ENCODE measurements around the gene OGFOD3. TPM values are rescaled to one million over a fixed set of nuclear protein-coding genes. Genes with fewer than 3 reads are reported as not detected.

Gene OGFOD3
- total RNA-seq, 1 donor from 2014 or later: 63.9 TPM

- TF ChIP-seq CTCF (conservative IDR thresholded peaks at IDR 0.05; ENCODE audit: low read depth, low read length): no peak
- peak within 1 kb of the TSS; percentile 43 for H3K4me3 ChIP-seq (ENCODE audit: low read depth, low read length)
- no peak for DNase-seq (ENCODE audit: low read depth)
Observed at GRCh38 chr17:82371333-82372248, 46.8 kb downstream of the OGFOD3 start, which contains the start of gene UTS2R. TSS of gene UTS2R (plus strand) at chr17:82371765. CDS start at chr17:82374325, 2,560 bp downstream.

GRCh38 chr17:82370471-82371332, 47.7 kb downstream of the OGFOD3 start:
- no peak for TF ChIP-seq CTCF (conservative IDR thresholded peaks at IDR 0.05; ENCODE audit: low read depth, low read length)
- DNase-seq (ENCODE audit: low read depth): no peak
- peak overlapping the region; percentile 43 for H3K4me3 ChIP-seq (ENCODE audit: low read depth, low read length)

GRCh38 chr17:82369211-82369610, 49.2 kb downstream of the OGFOD3 start:
- DNase-seq (ENCODE audit: low read depth): no peak
- TF ChIP-seq CTCF (conservative IDR thresholded peaks at IDR 0.05; ENCODE audit: low read depth, low read length): no peak
- H3K4me3 ChIP-seq (ENCODE audit: low read depth, low read length): no peak overlapping the region

GRCh38 chr17:82367724-82368524, 50.5 kb downstream of the OGFOD3 start:
- H3K4me3 ChIP-seq (ENCODE audit: low read depth, low read length): no peak overlapping the region
- no peak for DNase-seq (ENCODE audit: low read depth)
- TF ChIP-seq CTCF (conservative IDR thresholded peaks at IDR 0.05; ENCODE audit: low read depth, low read length): no peak

GRCh38 chr17:82366749-82367148, 51.6 kb downstream of the OGFOD3 start:
- H3K4me3 ChIP-seq (ENCODE audit: low read depth, low read length): no peak overlapping the region
- TF ChIP-seq CTCF (conservative IDR thresholded peaks at IDR 0.05; ENCODE audit: low read depth, low read length): no peak
- no peak for DNase-seq (ENCODE audit: low read depth)

- TF ChIP-seq CTCF (conservative IDR thresholded peaks at IDR 0.05; ENCODE audit: low read depth, low read length): no peak
- DNase-seq (ENCODE audit: low read depth): no peak
- H3K4me3 ChIP-seq (ENCODE audit: low read depth, low read length): no peak overlapping the region
Observed at GRCh38 chr17:82365606-82366295, 52.6 kb downstream of the OGFOD3 start.
